H1 (cell line): Measurements from ENCODE around the gene RIPOR3. TPM values are rescaled to one million over a fixed set of nuclear protein-coding genes. Genes with fewer than 3 reads are reported as not detected.

Experiments
- CTCF ChIA-PET: fragments of 300-600 bp; sonication (Branson Sonifier 250); formaldehyde crosslinking; loops from one replicate; lab custom pipeline; 2021; ENCODE audit not compliant: partially characterized antibody; lab: Charles Lee
- POLR2A ChIA-PET: fragments of 300-600 bp; sonication (Branson Sonifier 250); formaldehyde crosslinking; loops from one replicate; lab custom pipeline; 2021; ENCODE audit warnings: inconsistent platforms; ENCODE audit not compliant: partially characterized antibody; lab: Charles Lee
- DNase-seq, 2 experiments: peaks; one replicate each; pipeline versions ENCODE4 v3.0.0 to v3.0.0-alpha.2; 2010 to 2022; ENCODE audit warnings: low spot score in 2 of 2, low read depth in 1 of 2, mixed read lengths in 1 of 2
- FAIRE-seq: peaks from 2 replicates; lab custom pipeline; 2011; peaks lifted over from hg19 to GRCh38; lab: Jason Lieb, UNC
- H2AFZ ChIP-seq: 2 replicates; pipeline ENCODE4 v1.8.1; 2012; ENCODE audit warnings: low read length, inconsistent platforms
- H2AK5ac ChIP-seq: 2 replicates; pipeline ENCODE4 v1.6.1; 2013; ENCODE audit warnings: low read depth, low read length
- H2BK120ac ChIP-seq: replicated peaks from 2 replicates; pipeline ENCODE3; 2013; ENCODE audit warnings: low read depth, low read length, inconsistent platforms
- H2BK12ac ChIP-seq: 2 replicates; pipeline ENCODE4 v1.6.1; 2013; ENCODE audit warnings: low read depth, low read length
- H2BK15ac ChIP-seq: 2 replicates; pipeline ENCODE4 v1.6.1; 2013; ENCODE audit warnings: low read length
- H2BK20ac ChIP-seq: 2 replicates; pipeline ENCODE4 v1.6.1; 2013; ENCODE audit warnings: low read length
- H2BK5ac ChIP-seq: 2 replicates; pipeline ENCODE4 v1.6.1; 2013; ENCODE audit warnings: low read depth, low read length
- H3K14ac ChIP-seq: 2 replicates; pipeline ENCODE4 v1.6.1; 2013; ENCODE audit warnings: inconsistent platforms; ENCODE audit not compliant: insufficient read length
- H3K18ac ChIP-seq: 2 replicates; pipeline ENCODE4 v1.6.1; 2013; ENCODE audit warnings: low read length; ENCODE audit errors: extremely low read depth
- H3K23ac ChIP-seq: 2 replicates; pipeline ENCODE4 v1.6.1; 2013; ENCODE audit warnings: inconsistent platforms; ENCODE audit not compliant: insufficient read length
- H3K23me2 ChIP-seq: 2 replicates; pipeline ENCODE4 v1.6.1; 2013; ENCODE audit warnings: low read depth, low read length
- H3K27ac ChIP-seq: 2 replicates; pipeline ENCODE4 v1.6.1; 2011; ENCODE audit warnings: low read depth, low read length, inconsistent platforms
- H3K27me3 ChIP-seq, 4 experiments: replicated peaks in 1 of 4; 1 replicate in 1 of 4; 2 replicates in 3 of 4; pipeline versions ENCODE4 v1.6.1 to v1.8.1; 2011 to 2013; ENCODE audit warnings: low read length in 3 of 4, mild to moderate bottlenecking in 3 of 4, inconsistent platforms in 2 of 4, mixed read lengths in 2 of 4, moderate library complexity in 1 of 4; ENCODE audit not compliant: control insufficient read depth in 3 of 4, insufficient read depth in 3 of 4; ENCODE audit errors: extremely low read depth in 1 of 4
- H3K36me3 ChIP-seq, 4 experiments: 2 replicates each; pipeline versions ENCODE4 v1.6.1 to v1.8.1; 2011 to 2013; ENCODE audit warnings: mild to moderate bottlenecking in 4 of 4, low read length in 3 of 4, moderate library complexity in 2 of 4, control low read depth in 1 of 4, inconsistent platforms in 1 of 4; ENCODE audit not compliant: insufficient read depth in 4 of 4, control insufficient read depth in 2 of 4
- H3K4ac ChIP-seq: replicated peaks from 2 replicates; pipeline ENCODE3; 2013; ENCODE audit warnings: low read length, low read depth, mixed read lengths, inconsistent platforms; ENCODE audit not compliant: insufficient read length
- H3K4me1 ChIP-seq, 4 experiments: replicated peaks in 1 of 4; 1 replicate in 1 of 4; 2 replicates in 3 of 4; pipeline versions ENCODE4 v1.6.1 to v1.8.1; 2011 to 2013; ENCODE audit warnings: low read length in 3 of 4, inconsistent platforms in 2 of 4, mixed read lengths in 1 of 4; ENCODE audit not compliant: insufficient read depth in 4 of 4, control insufficient read depth in 3 of 4
- H3K4me2 ChIP-seq, 2 experiments: 2 replicates each; pipeline versions ENCODE4 v1.6.1 to v1.8.1; 2011 to 2013; ENCODE audit warnings: low read depth in 2 of 2, low read length in 2 of 2, control low read depth in 1 of 2, inconsistent platforms in 1 of 2, mild to moderate bottlenecking in 1 of 2; ENCODE audit not compliant: insufficient read depth in 1 of 2
- H3K4me3 ChIP-seq, 4 experiments: fragments of 200-600, 300-600 bp in 1 of 4; sonication (generic), shearing (Covaris generic), sonication (Bioruptor Twin) in 1 of 4; 2 replicates each; pipeline versions ENCODE4 v1.5.1 to v1.8.1; 2011 to 2016; ENCODE audit warnings: low read length in 4 of 4, low read depth in 3 of 4, control low read depth in 2 of 4, inconsistent platforms in 2 of 4, mild to moderate bottlenecking in 2 of 4, mixed read lengths in 1 of 4, moderate library complexity in 1 of 4; ENCODE audit not compliant: insufficient read depth in 2 of 4; ENCODE audit errors: extremely low read depth in 1 of 4
- H3K56ac ChIP-seq: replicated peaks from 2 replicates; pipeline ENCODE3; 2013; ENCODE audit warnings: low read depth, mild to moderate bottlenecking, mixed read lengths, low read length, inconsistent platforms; ENCODE audit not compliant: insufficient read length
- H3K79me1 ChIP-seq: 2 replicates; pipeline ENCODE4 v1.6.1; 2013; ENCODE audit warnings: low read depth, low read length, control low read depth
- H3K79me2 ChIP-seq, 2 experiments: 2 replicates each; pipeline versions ENCODE4 v1.6.1 to v1.8.1; 2012 to 2013; ENCODE audit warnings: low read length in 2 of 2, mild to moderate bottlenecking in 2 of 2, inconsistent platforms in 1 of 2; ENCODE audit not compliant: insufficient read depth in 2 of 2, control insufficient read depth in 1 of 2
- H3K9ac ChIP-seq, 4 experiments: replicated peaks in 1 of 4; 1 replicate in 1 of 4; 2 replicates in 3 of 4; pipeline versions ENCODE4 v1.6.1 to v1.8.1; 2011 to 2013; ENCODE audit warnings: low read depth in 3 of 4, low read length in 3 of 4, control low read depth in 2 of 4, mild to moderate bottlenecking in 2 of 4, moderate library complexity in 2 of 4, inconsistent platforms in 1 of 4; ENCODE audit errors: extremely low read depth in 1 of 4
- H3K9me3 ChIP-seq, 2 experiments: 2 replicates each; pipeline versions ENCODE4 v1.6.1 to v1.8.1; 2012 to 2013; ENCODE audit warnings: mild to moderate bottlenecking in 2 of 2, moderate library complexity in 2 of 2, control low read depth in 1 of 2, inconsistent platforms in 1 of 2, low read depth in 1 of 2, low read length in 1 of 2, mixed read lengths in 1 of 2; ENCODE audit not compliant: insufficient read depth in 2 of 2
- H4K20me1 ChIP-seq, 2 experiments: replicated peaks in 1 of 2; 2 replicates each; pipeline versions ENCODE3 to v1.8.1; 2011 to 2013; ENCODE audit warnings: inconsistent platforms in 2 of 2, low read length in 2 of 2, mild to moderate bottlenecking in 1 of 2; ENCODE audit not compliant: insufficient read depth in 2 of 2, control insufficient read depth in 1 of 2
- H4K5ac ChIP-seq: 2 replicates; pipeline ENCODE4 v1.6.1; 2013; ENCODE audit warnings: low read length, low read depth, mixed read lengths, inconsistent platforms; ENCODE audit not compliant: insufficient read length
- H4K8ac ChIP-seq: 2 replicates; pipeline ENCODE4 v1.8.0; 2013; ENCODE audit warnings: mild to moderate bottlenecking, moderate library complexity, low read length, inconsistent platforms; ENCODE audit not compliant: insufficient read depth; ENCODE audit errors: extremely low read depth
- H4K91ac ChIP-seq: replicated peaks from 2 replicates; pipeline ENCODE3; 2013; ENCODE audit warnings: low read length, mixed read lengths, inconsistent platforms; ENCODE audit not compliant: insufficient read length
- CEBPB ChIP-seq: IDR thresholded peaks from 2 replicates; pipeline ENCODE4 v1.6.1; 2012; ENCODE audit warnings: low read depth, low read length
- MAFK ChIP-seq: IDR thresholded peaks from 2 replicates; pipeline ENCODE4 v1.6.1; 2012; ENCODE audit warnings: low read depth, mild to moderate bottlenecking, improper control_type of control experiment, low read length
- RBBP5 ChIP-seq: IDR thresholded peaks from 2 replicates; pipeline ENCODE4 v1.7.1; 2012; ENCODE audit warnings: low read depth, mild to moderate bottlenecking, inconsistent platforms, low read length, moderate library complexity, borderline replicate concordance
- SIRT6 ChIP-seq: IDR thresholded peaks from one replicate; pipeline ENCODE4 v1.7.1; 2012; ENCODE audit warnings: low read length, inconsistent platforms
- SIX5 ChIP-seq: IDR thresholded peaks from 2 replicates; pipeline ENCODE4 v1.6.1; 2011; ENCODE audit warnings: mild to moderate bottlenecking, low read depth, low read length
- SP4 ChIP-seq: IDR thresholded peaks from 2 replicates; pipeline ENCODE4 v1.6.1; 2012; ENCODE audit warnings: low read length, inconsistent platforms
- SRF ChIP-seq: IDR thresholded peaks from 2 replicates; pipeline ENCODE4 v1.6.1; 2011; ENCODE audit warnings: mild to moderate bottlenecking, low read depth, low read length, moderate library complexity
- WGBS, 2 experiments: shearing (Covaris generic) in 1 of 2; methylation state at CpG; one replicate each; pipeline versions ENCODE4 v1.1.6 to v1.1.7; 2013 to 2015; ENCODE audit warnings: low lambda C conversion rate in 2 of 2, mixed read lengths in 2 of 2, inconsistent platforms in 1 of 2, low coverage in 1 of 2, missing lambda C conversion rate in 1 of 2; ENCODE audit not compliant: insufficient replicate concordance in 2 of 2, insufficient coverage in 1 of 2, insufficient read length in 1 of 2; ENCODE audit errors: extremely low coverage in 1 of 2, missing lambda C conversion rate in 1 of 2; 5-methylcytosine and 5-hydroxymethylcytosine counted together
- polyA plus RNA-seq, 7 experiments: library from polyadenylated mRNA; depleted of rRNA in 3 of 7; stranded (reverse) in 5 of 7; unstranded in 2 of 7; fragments of >200 nt in 5 of 7; fragments of 200-250 nt in 2 of 7; gene quantifications; 1 replicate in 5 of 7; 2 replicates in 1 of 7; 4 replicates in 1 of 7; pipeline versions ENCODE4 v1.2.1 to v1.2.3, GENCODE V29; 2011 to 2013; ENCODE audit warnings: missing spikeins in 2 of 7, mixed read lengths in 2 of 7
- total RNA-seq: library from RNA; stranded (reverse); fragmentation: NEBNext Ultra II Directional; extraction: Animal tissue kit (Norgen Biotek cat#: 25700); gene quantifications from 2 replicates; pipeline ENCODE4 v1.2.1, GENCODE V29; 2021

RIPOR3 gene
- total and polyA plus RNA-seq, 2 of the 8 experiments (the other 6 are each of a cell fraction or from before 2014, with no cell fraction given): 3.6 to 4.5 TPM

GRCh38 chr20:50587291-50587961 is 103.9 kb downstream of the RIPOR3 start:
- Histone ChIP-seq H3K36me3 (peaks cover 0 to 14% (median 6%) of the 10 kb centered on the region in 4 experiments; a peak in 5 of 8 replicates), H3K23me2 (no peaks in the 10 kb centered on the region; the same call in 1 of the 2 replicates), H2AFZ (no peak overlapping the region), H3K23ac (no peak overlapping the region), H2BK120ac (no peak overlapping the region), H3K18ac (no peak overlapping the region), H3K4me1 (no peaks in the 10 kb centered on the region), H3K4me3 (no peak overlapping the region), H3K79me2 (no peaks in the 10 kb centered on the region), H3K9ac (no peak overlapping the region), H2BK20ac (no peak overlapping the region), H4K20me1 (peaks cover 0 to 2% of the 10 kb centered on the region in 2 experiments), H2BK15ac (no peak overlapping the region), H4K8ac (peak overlapping the region; percentile 40; the same call in 1 of the 2 replicates), H3K79me1 (no peaks in the 10 kb centered on the region; the same call in 1 of the 2 replicates), H4K5ac (no peak overlapping the region), H2AK5ac (no peak overlapping the region), H2BK12ac (no peak overlapping the region), H3K27me3 (no peaks in the 10 kb centered on the region), H3K56ac (no peak overlapping the region), H3K9me3 (no peaks in the 10 kb centered on the region), H3K4me2 (no peak overlapping the region), H3K27ac (no peak overlapping the region), H2BK5ac (no peak overlapping the region), H4K91ac (no peak overlapping the region)
- POLR2A ChIA-PET: interaction anchor here (1.4 kb wide), 1 partner anchor 11 kb away, joined by 4 read pairs; no protein-coding TSS in a partner anchor
- no peak for DNase-seq
- WGBS, 2 experiments: 93% methylated on average over 17 of the region's 19 CpGs; no CpG with 5 or more reads in 1 of the 2 experiments
- TF ChIP-seq SIX5 (no peak), SP4 (no peak), MAFK (no peak), SRF (no peak), RBBP5 (no peak), SIRT6 (no peak), CEBPB (no peak)
- TF ChIP-seq, all 59 proteins: peak for 0
- Histone ChIP-seq H3K14ac (no peak overlapping the region), H3K4ac (no peak overlapping the region)
- no peak for FAIRE-seq
- CTCF ChIA-PET: interaction anchor here (0.7 to 5.1 kb wide), 25 partner anchors 8 to 472 kb away, joined by 3 to 36 read pairs (median 4); partner anchors contain the start of gene BCAS4
